HuH-7 (cell line): Measurements from ENCODE around the gene DDX25.

Experiments
- DNase-seq: peaks from one replicate; pipeline ENCODE4 v3.0.0; 2011; ENCODE audit warnings: low spot score

The DDX25 gene

DNA sequence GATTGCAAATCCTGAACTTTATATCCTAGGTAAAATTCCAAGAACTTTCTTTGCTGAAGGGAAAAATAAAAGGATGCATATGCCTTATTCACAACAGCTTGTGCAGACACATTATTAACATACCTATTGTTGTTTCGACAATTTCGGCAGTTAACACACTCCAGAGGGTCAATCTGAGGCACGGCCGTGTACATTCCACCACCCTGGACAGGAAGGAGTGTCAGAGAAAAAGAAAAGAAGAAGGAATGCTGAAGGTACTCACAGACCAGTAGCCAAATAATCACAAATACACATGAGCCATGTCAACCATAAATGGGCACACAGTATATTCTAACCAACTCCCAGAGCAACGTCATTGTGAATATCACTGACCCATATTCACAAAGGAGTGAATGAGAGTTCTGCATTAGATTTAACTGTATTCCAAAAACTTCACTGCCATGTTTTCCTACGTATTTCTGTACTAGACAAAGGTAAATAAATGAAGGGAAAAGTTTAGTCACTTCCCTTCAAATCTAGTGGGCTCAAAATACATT, 73.9 kb downstream of the DDX25 start:
- DNase-seq, result no peak
